ENCODE results near the gene ZNF423. TPM values are rescaled to one million over a fixed set of nuclear protein-coding genes. Genes with fewer than 3 reads are reported as not detected.

ZNF423 gene
- total RNA-seq, 1 donor from 2014 or later: 10.6 TPM

DNA sequence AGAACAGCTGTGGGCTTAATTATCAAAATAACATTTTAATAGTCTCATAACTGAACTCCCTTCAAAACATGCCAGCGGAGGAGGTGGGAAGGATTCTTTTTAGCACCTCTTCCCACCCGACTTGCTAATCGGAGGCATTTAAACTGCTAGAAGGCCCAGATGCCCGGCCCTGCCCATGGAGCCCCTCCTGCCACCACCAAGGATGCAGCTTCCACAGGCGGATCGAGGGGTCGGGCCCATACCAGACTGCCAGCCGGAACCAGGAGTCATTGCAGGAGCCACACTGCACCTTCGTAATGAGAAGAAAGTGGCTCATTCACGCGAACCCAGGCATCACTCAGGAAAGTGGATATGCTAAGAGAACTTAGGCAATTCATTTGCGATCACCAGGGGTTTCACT is 281.1 kb downstream of the ZNF423 start:
- Histone ChIP-seq H3K9me3 (ENCODE audit: insufficient read depth, low read depth, low read length) (no peaks in the 10 kb centered on the region), H3K36me3 (ENCODE audit: insufficient read depth, low read length) (no peaks in the 10 kb centered on the region), H4K20me1 (ENCODE audit: insufficient read depth, low read length) (no peaks in the 10 kb centered on the region), H3K27me3 (ENCODE audit: insufficient read depth, low read length) (no peaks in the 10 kb centered on the region), H2AFZ (ENCODE audit: low read depth, low read length) (no peak overlapping the region), H3K4me1 (ENCODE audit: insufficient read depth, low read length) (no peaks in the 10 kb centered on the region), H3K9ac (ENCODE audit: low read length) (no peak overlapping the region), H3K27ac (ENCODE audit: low read depth, low read length) (no peak overlapping the region), H3K4me2 (ENCODE audit: low read length) (no peak overlapping the region), H3K79me2 (ENCODE audit: insufficient read depth, low read length) (no peaks in the 10 kb centered on the region), H3K4me3 (ENCODE audit: insufficient read depth, low read depth, low read length) (no peak overlapping the region)
- peaks cover 13% of the 10 kb centered on the region for H3K36me3 Mint-ChIP-seq (ENCODE audit: low read depth, unreplicated experiment)
- H3K4me3 Mint-ChIP-seq (ENCODE audit: unreplicated experiment): no peak overlapping the region
- TF ChIP-seq CTCF (IDR thresholded peaks at IDR 0.05; ENCODE audit: insufficient read depth, low read depth, low read length) (no peak), EZH2 (IDR thresholded peaks at IDR 0.05; ENCODE audit: insufficient read depth, low read length) (no peak)
- peaks cover 5% of the 10 kb centered on the region for H3K4me1 Mint-ChIP-seq (ENCODE audit: low read depth, unreplicated experiment)
- H3K9me3 Mint-ChIP-seq (ENCODE audit: unreplicated experiment): peaks cover 13% of the 10 kb centered on the region
- no peak for FAIRE-seq
- no peak for DNase-seq (ENCODE audit: low read depth)
- H3K27me3 Mint-ChIP-seq (ENCODE audit: low read depth, unreplicated experiment): peaks cover 8% of the 10 kb centered on the region
- no peak overlapping the region for H3K27ac Mint-ChIP-seq (ENCODE audit: unreplicated experiment)

DNA sequence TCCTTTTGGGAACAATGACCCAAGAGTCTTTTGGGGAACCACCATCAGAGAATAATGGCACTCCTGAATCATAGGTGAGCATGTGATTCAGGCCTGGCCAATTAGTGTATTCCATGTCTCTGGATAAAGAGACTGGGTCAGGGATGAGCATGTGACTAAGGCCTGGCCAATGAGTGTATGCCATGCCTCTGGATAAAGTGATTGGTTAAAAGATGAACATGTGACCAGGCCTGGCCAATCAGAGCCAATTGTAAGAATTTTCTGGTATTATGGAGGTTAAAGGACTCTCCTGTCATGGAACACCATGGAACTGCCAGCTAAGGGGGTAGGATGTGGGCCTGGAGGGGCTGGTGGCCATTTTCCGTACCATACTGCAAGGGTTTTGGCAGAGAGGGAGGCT is 288.0 kb downstream of the ZNF423 start:
- Histone ChIP-seq H3K4me2 (ENCODE audit: low read length) (no peak overlapping the region), H3K36me3 (ENCODE audit: insufficient read depth, low read length) (no peaks in the 10 kb centered on the region), H3K27me3 (ENCODE audit: insufficient read depth, low read length) (no peaks in the 10 kb centered on the region), H3K4me1 (ENCODE audit: insufficient read depth, low read length) (no peaks in the 10 kb centered on the region), H3K79me2 (ENCODE audit: insufficient read depth, low read length) (no peaks in the 10 kb centered on the region), H2AFZ (ENCODE audit: low read depth, low read length) (no peak overlapping the region), H4K20me1 (ENCODE audit: insufficient read depth, low read length) (no peaks in the 10 kb centered on the region), H3K9me3 (ENCODE audit: insufficient read depth, low read depth, low read length) (no peaks in the 10 kb centered on the region), H3K27ac (ENCODE audit: low read depth, low read length) (no peak overlapping the region), H3K9ac (ENCODE audit: low read length) (no peak overlapping the region), H3K4me3 (ENCODE audit: insufficient read depth, low read depth, low read length) (no peak overlapping the region)
- TF ChIP-seq EZH2 (IDR thresholded peaks at IDR 0.05; ENCODE audit: insufficient read depth, low read length) (no peak), CTCF (IDR thresholded peaks at IDR 0.05; ENCODE audit: insufficient read depth, low read depth, low read length) (no peak)
- FAIRE-seq: no peak
- Mint-ChIP-seq H3K27me3 (ENCODE audit: low read depth, unreplicated experiment) (peaks cover 2% of the 10 kb centered on the region), H3K4me1 (ENCODE audit: low read depth, unreplicated experiment) (peaks cover 22% of the 10 kb centered on the region), H3K27ac (ENCODE audit: unreplicated experiment) (no peak overlapping the region), H3K36me3 (ENCODE audit: low read depth, unreplicated experiment) (peaks cover 9% of the 10 kb centered on the region), H3K9me3 (ENCODE audit: unreplicated experiment) (peaks cover 9% of the 10 kb centered on the region), H3K4me3 (ENCODE audit: unreplicated experiment) (no peak overlapping the region)
- DNase-seq (ENCODE audit: low read depth): no peak

GRCh38 chr16:49566432-49566831 is 289.5 kb downstream of the ZNF423 start:
- peaks cover 4% of the 10 kb centered on the region for H3K9me3 Mint-ChIP-seq (ENCODE audit: unreplicated experiment)
- TF ChIP-seq EZH2 (IDR thresholded peaks at IDR 0.05; ENCODE audit: insufficient read depth, low read length): no peak
- TF ChIP-seq CTCF (IDR thresholded peaks at IDR 0.05; ENCODE audit: insufficient read depth, low read depth, low read length): no peak
- H3K27me3 Mint-ChIP-seq (ENCODE audit: low read depth, unreplicated experiment): peaks cover 2% of the 10 kb centered on the region
- peaks cover 23% of the 10 kb centered on the region for H3K4me1 Mint-ChIP-seq (ENCODE audit: low read depth, unreplicated experiment)
- H3K4me2 ChIP-seq (ENCODE audit: low read length): no peak overlapping the region
- no peaks in the 10 kb centered on the region for H3K27me3 ChIP-seq (ENCODE audit: insufficient read depth, low read length)
- no peaks in the 10 kb centered on the region for H3K36me3 ChIP-seq (ENCODE audit: insufficient read depth, low read length)
- H3K27ac ChIP-seq (ENCODE audit: low read depth, low read length): no peak overlapping the region
- DNase-seq (ENCODE audit: low read depth): no peak
- no peaks in the 10 kb centered on the region for H3K9me3 ChIP-seq (ENCODE audit: insufficient read depth, low read depth, low read length)
- H3K4me3 Mint-ChIP-seq (ENCODE audit: unreplicated experiment): no peak overlapping the region
- H3K36me3 Mint-ChIP-seq (ENCODE audit: low read depth, unreplicated experiment): peaks cover 5% of the 10 kb centered on the region
- H4K20me1 ChIP-seq (ENCODE audit: insufficient read depth, low read length): no peaks in the 10 kb centered on the region
- H3K27ac Mint-ChIP-seq (ENCODE audit: unreplicated experiment): no peak overlapping the region
- FAIRE-seq: no peak
- no peak overlapping the region for H3K4me3 ChIP-seq (ENCODE audit: insufficient read depth, low read depth, low read length)
- no peak overlapping the region for H2AFZ ChIP-seq (ENCODE audit: low read depth, low read length)
- no peak overlapping the region for H3K9ac ChIP-seq (ENCODE audit: low read length)
- no peaks in the 10 kb centered on the region for H3K79me2 ChIP-seq (ENCODE audit: insufficient read depth, low read length)
- no peaks in the 10 kb centered on the region for H3K4me1 ChIP-seq (ENCODE audit: insufficient read depth, low read length)

All from astrocyte (in vitro differentiated cells and primary cell).